GM10266 (cell line): ENCODE results near the gene EXOC4.

Source experiments
- DNase-seq: peaks from one replicate; pipeline ENCODE4 v3.0.0; 2012; ENCODE audit errors: extremely low spot score
- CTCF ChIP-seq: IDR thresholded peaks from 2 replicates; pipeline ENCODE4 v1.5.1; 2012; ENCODE audit warnings: mild to moderate bottlenecking, low read depth; ENCODE audit not compliant: control insufficient read depth, insufficient read depth; ENCODE audit errors: missing control alignments

EXOC4 gene

GRCh38 chr7:133934262-133934976, 681.5 kb downstream of the EXOC4 start:
- no peak for DNase-seq

GRCh38 chr7:133934977-133935330, 682.1 kb downstream of the EXOC4 start:
- no peak for DNase-seq
- TF ChIP-seq CTCF = no peak

More at GRCh38 chr7:133934262-133934976, 681.5 kb downstream of the EXOC4 start:
- no peak for TF ChIP-seq CTCF

- no peak for TF ChIP-seq CTCF
- DNase-seq = no peak
Observed at GRCh38 chr7:133936074-133936473, 683.2 kb downstream of the EXOC4 start.

GRCh38 chr7:133937786-133938185, 684.9 kb downstream of the EXOC4 start:
- TF ChIP-seq CTCF = no peak
- DNase-seq = no peak

- no peak for TF ChIP-seq CTCF
- DNase-seq = no peak
Observed at GRCh38 chr7:133940368-133940767, 687.5 kb downstream of the EXOC4 start.

- TF ChIP-seq CTCF = no peak
- no peak for DNase-seq
Observed at GRCh38 chr7:133941496-133941895, 688.6 kb downstream of the EXOC4 start.

- no peak for TF ChIP-seq CTCF
- DNase-seq = no peak
Observed at GRCh38 chr7:133945497-133945896, 692.6 kb downstream of the EXOC4 start.
